BJ (cell line): ENCODE measurements around the gene SLC25A46. TPM values are rescaled to one million over a fixed set of nuclear protein-coding genes. Genes with fewer than 3 reads are reported as not detected.
"Not testable (repeated sequence)": the region's sequence is repeated elsewhere in the genome, so short reads cannot be mapped to it uniquely, and the experiment has no call there.

Experiments
- CTCF ChIA-PET: fragments of 350-600 bp; formaldehyde crosslinking; extraction: SDS; loops from one replicate; lab custom pipeline; 2021; ENCODE audit warnings: antibody characterized with exemption, inconsistent platforms; lab: Yijun Ruan, JAX
- POLR2A ChIA-PET: fragments of 300-600 bp; sonication (Branson Sonifier 250); formaldehyde crosslinking; extraction: SDS; loops from one replicate; lab custom pipeline; 2021; ENCODE audit warnings: antibody characterized with exemption; lab: Charles Lee
- DNase-seq: peaks from one replicate; pipeline ENCODE4 v3.0.0-alpha.2; 2011; ENCODE audit warnings: low read depth
- H3K27me3 ChIP-seq: 2 replicates; pipeline ENCODE4 v1.6.0; 2011; ENCODE audit warnings: low read length; ENCODE audit not compliant: control insufficient read depth, insufficient read depth
- H3K36me3 ChIP-seq: 2 replicates; pipeline ENCODE4 v1.5.1; 2011; ENCODE audit warnings: low read length; ENCODE audit not compliant: control insufficient read depth, insufficient read depth
- H3K4me3 ChIP-seq: 2 replicates; pipeline ENCODE4 v1.5.1; 2011; ENCODE audit warnings: low read depth, mild to moderate bottlenecking, control low read depth, low read length
- polyA plus RNA-seq: library from polyadenylated mRNA; depleted of rRNA; stranded (reverse); fragments of >200 nt; gene quantifications from 2 replicates; pipeline ENCODE4 v1.2.3, GENCODE V29; 2011
- TF ChIP-seq, protein P1 (sequence below): IDR thresholded peaks from 2 replicates; pipeline ENCODE4 v1.5.1; 2011; ENCODE audit warnings: low read depth, mild to moderate bottlenecking, control low read depth, inconsistent platforms, low read length, moderate library complexity; ENCODE audit not compliant: insufficient read depth

SLC25A46 gene
- polyA plus RNA-seq, 1 experiment, result 17.5 TPM

DNA sequence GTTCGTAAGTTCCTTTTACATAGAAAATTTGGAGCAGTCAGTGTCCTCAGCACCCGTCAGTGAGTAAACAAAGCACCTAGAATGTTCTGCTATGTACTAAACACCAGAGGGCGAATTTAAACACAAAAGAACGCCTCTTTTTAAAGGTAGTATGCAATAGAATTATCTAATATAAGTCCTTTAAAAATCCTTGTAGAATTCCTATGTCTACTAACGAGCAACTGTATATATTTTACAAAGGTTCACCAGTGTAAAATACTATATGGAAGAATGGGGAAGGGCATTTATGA, 11.8 kb upstream of the SLC25A46 start:
- H3K27me3 ChIP-seq, result no peaks in the 10 kb centered on the region
- ChIA-PET POLR2A (no interaction called here), CTCF (no interaction called here)
- peak overlapping the region; percentile 30 for H3K4me3 ChIP-seq
- DNase-seq, result no peak
- TF ChIP-seq, protein P1, sequence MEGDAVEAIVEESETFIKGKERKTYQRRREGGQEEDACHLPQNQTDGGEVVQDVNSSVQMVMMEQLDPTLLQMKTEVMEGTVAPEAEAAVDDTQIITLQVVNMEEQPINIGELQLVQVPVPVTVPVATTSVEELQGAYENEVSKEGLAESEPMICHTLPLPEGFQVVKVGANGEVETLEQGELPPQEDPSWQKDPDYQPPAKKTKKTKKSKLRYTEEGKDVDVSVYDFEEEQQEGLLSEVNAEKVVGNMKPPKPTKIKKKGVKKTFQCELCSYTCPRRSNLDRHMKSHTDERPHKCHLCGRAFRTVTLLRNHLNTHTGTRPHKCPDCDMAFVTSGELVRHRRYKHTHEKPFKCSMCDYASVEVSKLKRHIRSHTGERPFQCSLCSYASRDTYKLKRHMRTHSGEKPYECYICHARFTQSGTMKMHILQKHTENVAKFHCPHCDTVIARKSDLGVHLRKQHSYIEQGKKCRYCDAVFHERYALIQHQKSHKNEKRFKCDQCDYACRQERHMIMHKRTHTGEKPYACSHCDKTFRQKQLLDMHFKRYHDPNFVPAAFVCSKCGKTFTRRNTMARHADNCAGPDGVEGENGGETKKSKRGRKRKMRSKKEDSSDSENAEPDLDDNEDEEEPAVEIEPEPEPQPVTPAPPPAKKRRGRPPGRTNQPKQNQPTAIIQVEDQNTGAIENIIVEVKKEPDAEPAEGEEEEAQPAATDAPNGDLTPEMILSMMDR, result no peak
- H3K36me3 ChIP-seq, result no peaks in the 10 kb centered on the region

DNA sequence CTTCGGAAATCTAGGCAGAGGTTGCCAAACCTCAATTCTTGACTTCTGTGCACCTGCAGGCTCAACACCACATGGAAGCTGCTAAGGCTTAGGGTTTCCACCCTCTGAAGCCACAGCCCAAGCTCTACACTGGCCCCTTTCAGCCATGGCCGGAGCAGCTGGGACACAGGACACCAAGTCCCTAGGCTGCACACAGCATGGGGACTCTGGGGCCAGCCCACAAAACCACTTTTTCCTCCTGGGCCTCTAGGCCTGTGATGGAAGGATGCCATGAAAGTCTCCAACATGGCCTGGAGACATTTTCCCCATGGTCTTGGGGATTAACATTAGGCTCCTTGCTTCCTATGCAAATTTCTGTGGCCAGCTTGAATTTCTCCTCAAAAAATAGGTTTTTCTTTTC, 7.3 kb upstream of the SLC25A46 start:
- CTCF ChIA-PET, DNase-seq, H3K27me3 ChIP-seq, POLR2A ChIA-PET, H3K36me3 ChIP-seq, H3K4me3 ChIP-seq: not testable (repeated sequence)

DNA sequence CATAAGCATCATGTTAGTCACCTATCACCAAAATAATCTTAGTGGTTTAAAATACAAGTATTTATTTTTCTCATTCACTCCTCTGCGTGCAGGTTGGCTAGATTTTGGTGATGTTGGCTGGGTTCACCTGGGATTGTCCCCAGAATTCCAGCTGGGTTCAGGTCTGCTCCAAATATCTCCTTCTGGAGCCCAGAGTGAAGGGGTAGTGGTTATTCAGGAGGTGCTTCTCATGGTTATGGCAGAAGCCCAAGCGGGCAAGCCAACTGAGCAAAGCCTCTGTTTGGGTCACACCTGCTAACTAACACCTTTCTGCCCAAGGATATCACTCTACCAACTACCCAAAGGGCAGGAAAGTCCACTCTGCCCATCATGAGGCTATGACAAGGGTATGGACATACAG, 4.7 kb upstream of the SLC25A46 start:
- no peak overlapping the region for H3K4me3 ChIP-seq
- H3K36me3 ChIP-seq, result no peaks in the 10 kb centered on the region
- POLR2A ChIA-PET, result no interaction called here
- CTCF ChIA-PET, result no interaction called here
- TF ChIP-seq, protein P1, result no peak
- H3K27me3 ChIP-seq, result no peaks in the 10 kb centered on the region
- no peak for DNase-seq

DNA sequence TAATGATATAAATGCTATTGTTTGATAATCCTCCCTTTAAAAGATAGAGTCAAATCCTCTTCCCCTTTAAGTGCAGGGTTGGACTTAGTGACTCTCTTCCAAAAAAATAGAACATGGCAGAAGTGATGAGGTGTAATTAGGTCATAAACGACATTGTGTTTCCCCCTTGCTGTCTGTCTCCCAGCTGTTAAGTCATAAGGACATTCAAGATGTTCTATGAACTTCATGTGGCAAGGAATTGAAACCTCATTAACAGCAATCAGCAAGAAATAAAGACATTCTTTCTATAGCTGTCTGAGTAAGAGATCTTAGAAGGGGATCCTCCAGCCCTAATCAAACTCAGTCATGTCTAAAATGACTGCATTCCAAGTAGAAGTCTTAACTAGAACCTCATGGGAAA, 3.3 kb upstream of the SLC25A46 start:
- no peak for DNase-seq
- ChIA-PET POLR2A (no interaction called here), CTCF (no interaction called here)
- TF ChIP-seq, protein P1, result no peak
- Histone ChIP-seq H3K27me3 (no peaks in the 10 kb centered on the region), H3K36me3 (no peaks in the 10 kb centered on the region), H3K4me3 (no peak overlapping the region)

DNA sequence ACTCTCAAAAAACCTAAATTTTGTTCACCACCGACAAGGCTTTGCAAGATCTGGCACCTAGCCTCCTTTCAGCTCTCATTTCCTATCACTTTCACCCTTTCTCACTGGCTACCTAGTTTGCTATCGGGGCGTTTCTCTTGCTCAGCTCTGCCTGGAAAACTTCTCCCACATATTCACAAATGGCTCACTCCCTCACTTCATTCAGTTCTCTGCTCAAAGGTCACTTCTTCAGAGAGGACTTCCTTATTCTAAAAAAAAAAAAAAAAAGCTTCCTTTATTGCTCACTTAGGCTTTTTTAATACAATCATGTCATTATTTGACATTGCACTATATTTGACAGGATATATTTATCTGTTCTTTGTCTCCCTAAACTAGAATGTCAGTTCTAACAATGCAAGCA, 2.1 kb upstream of the SLC25A46 start:
- no peak for DNase-seq
- CTCF ChIA-PET, result interaction anchor here (0.6 kb wide), 1 partner anchor 1818 kb away, joined by 3 read pairs; no protein-coding TSS in a partner anchor
- Histone ChIP-seq H3K27me3 (no peaks in the 10 kb centered on the region), H3K36me3 (no peaks in the 10 kb centered on the region), H3K4me3 (no peak overlapping the region)
- TF ChIP-seq, protein P1, result no peak
- POLR2A ChIA-PET, result interaction anchor here (0.6 kb wide), 1 partner anchor 159 kb away, joined by 3 read pairs; no protein-coding TSS in a partner anchor

DNA sequence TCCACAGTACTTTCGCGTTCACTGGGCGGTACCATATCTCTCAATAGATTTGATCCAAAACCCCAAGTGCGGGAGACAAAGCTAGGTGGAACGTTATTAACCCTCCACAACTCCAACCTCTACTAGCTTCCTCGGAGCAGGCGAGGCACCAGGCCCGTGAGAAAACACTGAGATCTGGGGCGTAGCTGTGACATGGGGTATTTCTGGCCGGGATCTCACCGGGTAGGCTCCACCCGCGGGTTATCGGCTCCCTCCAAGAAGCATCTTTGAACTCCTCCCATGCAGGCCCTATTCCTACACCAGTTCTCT, 350 bp upstream of the SLC25A46 start:
- CTCF ChIA-PET, result no interaction called here
- TF ChIP-seq, protein P1, result no peak

More for the DNA sequence above, 350 bp upstream of the SLC25A46 start:
- Histone ChIP-seq H3K36me3 (no peaks in the 10 kb centered on the region), H3K27me3 (no peaks in the 10 kb centered on the region), H3K4me3 (peak overlapping the region; percentile 99)
- no peak for DNase-seq
- POLR2A ChIA-PET, result interaction anchor here (0.7 kb wide), 1 partner anchor 1006 kb away, joined by 3 read pairs; no protein-coding TSS in a partner anchor
